GM23248 (cell line): ENCODE data around the gene TNNC1. TPM values are rescaled to one million over a fixed set of nuclear protein-coding genes. Genes with fewer than 3 reads are reported as not detected.

ENCODE experiments used
- DNase-seq: peaks from one replicate; pipeline ENCODE4 v3.0.0-alpha.2; 2015
- H2AFZ ChIP-seq: fragments of 200-600 bp; sonication (generic); 2 replicates; pipeline ENCODE4 v1.6.1; 2016; ENCODE audit warnings: antibody characterized with exemption
- H3F3A ChIP-seq: fragments of 200-600 bp; sonication (generic); 2 replicates; pipeline ENCODE4 v1.6.1; 2016; ENCODE audit warnings: mild to moderate bottlenecking, antibody characterized with exemption, mixed run types; ENCODE audit not compliant: insufficient read depth
- H3K27ac ChIP-seq: fragments of 200-600 bp; sonication (generic); 2 replicates; pipeline ENCODE4 v1.5.1; 2016; ENCODE audit warnings: mild to moderate bottlenecking
- H3K27me3 ChIP-seq: fragments of 200-600 bp; sonication (generic); replicated peaks from 2 replicates; pipeline ENCODE4 v1.6.1; 2016; ENCODE audit warnings: mild to moderate bottlenecking; ENCODE audit not compliant: insufficient read depth
- H3K36me3 ChIP-seq: fragments of 200-600 bp; sonication (generic); 2 replicates; pipeline ENCODE4 v1.6.1; 2016; ENCODE audit warnings: low read depth, mild to moderate bottlenecking
- H3K4me1 ChIP-seq: fragments of 200-600 bp; sonication (generic); 2 replicates; pipeline ENCODE4 v1.6.1; 2016; ENCODE audit warnings: mild to moderate bottlenecking; ENCODE audit not compliant: insufficient read depth
- H3K4me2 ChIP-seq: fragments of 200-600 bp; sonication (generic); one replicate; pipeline ENCODE4 v1.6.1; 2016; ENCODE audit warnings: mild to moderate bottlenecking; ENCODE audit not compliant: unreplicated experiment
- H3K4me3 ChIP-seq: fragments of 200-600 bp; sonication (generic); 2 replicates; pipeline ENCODE4 v1.5.1; 2016; ENCODE audit warnings: mild to moderate bottlenecking
- H3K79me2 ChIP-seq: fragments of 200-600 bp; sonication (generic); 2 replicates; pipeline ENCODE4 v1.6.1; 2016; ENCODE audit warnings: mild to moderate bottlenecking; ENCODE audit not compliant: insufficient read depth
- H3K9ac ChIP-seq: fragments of 200-600 bp; sonication (generic); 2 replicates; pipeline ENCODE4 v1.6.1; 2016; ENCODE audit warnings: mild to moderate bottlenecking
- H3K9me2 ChIP-seq: fragments of 200-600 bp; sonication (generic); 2 replicates; pipeline ENCODE4 v1.6.1; 2016; ENCODE audit warnings: mixed run types, mild to moderate bottlenecking, moderate library complexity; ENCODE audit not compliant: insufficient read depth
- H3K9me3 ChIP-seq: fragments of 200-600 bp; sonication (generic); one replicate; pipeline ENCODE4 v1.6.1; 2017; ENCODE audit warnings: low read depth
- H4K20me1 ChIP-seq: fragments of 200-600 bp; sonication (generic); 2 replicates; pipeline ENCODE4 v1.6.0; 2016; ENCODE audit not compliant: insufficient read depth
- EZH2 ChIP-seq: fragments of 200-600 bp; sonication (generic); IDR thresholded peaks from 2 replicates; pipeline ENCODE4 v1.6.1; 2018; ENCODE audit warnings: antibody characterized with exemption, mild to moderate bottlenecking; ENCODE audit not compliant: insufficient read depth, poor library complexity, severe bottlenecking
- EZH2phosphoT487 ChIP-seq: fragments of 200-600 bp; sonication (generic); IDR thresholded peaks from 2 replicates; pipeline ENCODE4 v1.6.1; 2018; ENCODE audit warnings: antibody characterized with exemption, moderate library complexity, mild to moderate bottlenecking, low read depth; ENCODE audit not compliant: insufficient read depth
- WGBS, 2 experiments: methylation state at CpG; one replicate each; pipeline ENCODE4 v1.1.6; 2015 to 2017; ENCODE audit warnings: low lambda C conversion rate in 2 of 2, low coverage in 1 of 2; ENCODE audit errors: missing lambda C conversion rate in 2 of 2; 5-methylcytosine and 5-hydroxymethylcytosine counted together
- in situ Hi-C: fragments of 300-500 bp; cut with MboI; formaldehyde crosslinking; loops from 2 replicates; pipeline ENCODE4 v1.15.0; 2020
- polyA plus RNA-seq: library from polyadenylated mRNA; unstranded; fragments of >200 nt; fragmentation: Nextera tagmentation; extraction: Ambion mirVana; gene quantifications from 2 replicates; pipeline ENCODE4 v1.2.1, GENCODE V29; 2016
- total RNA-seq: library from RNA; depleted of rRNA; stranded (reverse); fragments of >200 nt; shearing (Covaris generic); gene quantifications from 2 replicates; pipeline ENCODE4 v1.2.3, GENCODE V29; 2014

TNNC1 gene
- total and polyA plus RNA-seq, 2 experiments from 2014 or later = not detected

- 1% methylated on average over 34 to 72 of the region's 86 CpGs for WGBS, 2 experiments
- peak; percentile 92 for DNase-seq
These were observed 1.7 kb upstream of the TNNC1 start, which contains the start of gene NISCH for GRCh38 chr3:52455283-52456168. TSS of gene NISCH (plus strand) at chr3:52455604. CDS start at chr3:52455642, 38 bp downstream.

GRCh38 chr3:52454938-52455282 lies 1.1 kb upstream of the TNNC1 start:
- H3K27me3 ChIP-seq = no peaks in the 10 kb centered on the region
- 0 out of 2 replicates have a peak, but pooled peaks cover 5% of the 10 kb centered on the region for H3F3A ChIP-seq
- H3K36me3 ChIP-seq = peaks cover 20% of the 10 kb centered on the region; the same call in 1 of the 2 replicates
- peak overlapping the region; percentile 94 for H3K9ac ChIP-seq
- in situ Hi-C loops = no loop called here
- WGBS, 2 experiments = 62 to 63% methylated on average over 11 of the region's 11 CpGs
- TF ChIP-seq EZH2 (no peak), EZH2phosphoT487 (no peak)
- H3K9me2 ChIP-seq = no peaks in the 10 kb centered on the region
- H3K27ac ChIP-seq = peak overlapping the region; percentile 57
- H3K4me2 ChIP-seq = peak overlapping the region; percentile 83
- no peaks in the 10 kb centered on the region for H4K20me1 ChIP-seq
- no peaks in the 10 kb centered on the region for H3K4me1 ChIP-seq
- peak overlapping the region; percentile 94 for H2AFZ ChIP-seq
- H3K4me3 ChIP-seq = peak overlapping the region; percentile 96
- H3K9me3 ChIP-seq = no peaks in the 10 kb centered on the region
- DNase-seq = no peak
- peaks cover 48% of the 10 kb centered on the region for H3K79me2 ChIP-seq

More at GRCh38 chr3:52455283-52456168, 1.7 kb upstream of the TNNC1 start, which contains the start of gene NISCH:
- H3K36me3 ChIP-seq = peaks cover 24% of the 10 kb centered on the region
- 0 out of 2 replicates have a peak, but pooled peaks cover 5% of the 10 kb centered on the region for H3F3A ChIP-seq
- H3K9me3 ChIP-seq = no peaks in the 10 kb centered on the region
- peak within 1 kb of the TSS; percentile 94 for H2AFZ ChIP-seq
- peak within 1 kb of the TSS; percentile 95 for H3K4me2 ChIP-seq
- no peaks in the 10 kb centered on the region for H3K27me3 ChIP-seq
- H3K9me2 ChIP-seq = no peaks in the 10 kb centered on the region
- peak within 1 kb of the TSS; percentile 94 for H3K9ac ChIP-seq
- TF ChIP-seq EZH2 = no peak
- TF ChIP-seq EZH2phosphoT487 = no peak
- peaks cover 54% of the 10 kb centered on the region for H3K79me2 ChIP-seq
- H3K27ac ChIP-seq = peak within 1 kb of the TSS; percentile 57
- H3K4me3 ChIP-seq = peak within 1 kb of the TSS; percentile 96
- no peaks in the 10 kb centered on the region for H3K4me1 ChIP-seq
- no peaks in the 10 kb centered on the region for H4K20me1 ChIP-seq
- in situ Hi-C loops = no loop called here

- 67 to 71% methylated on average over 8 of the region's 8 CpGs for whole genome bisulfite sequencing, 2 experiments
- no peaks in the 10 kb centered on the region for H3K27me3 ChIP-seq
- H3K9me2 ChIP-seq = no peaks in the 10 kb centered on the region
- H3K4me2 ChIP-seq = peak overlapping the region; percentile 83
- H3K36me3 ChIP-seq = peaks cover 16% of the 10 kb centered on the region; the same call in 1 of the 2 replicates
- TF ChIP-seq EZH2phosphoT487 (no peak), EZH2 (no peak)
- peak overlapping the region; percentile 94 for H2AFZ ChIP-seq
- peak overlapping the region; percentile 96; the same call in 1 of the 2 replicates for H3K4me3 ChIP-seq
- no peak for DNase-seq
- H3K9ac ChIP-seq = peak overlapping the region; percentile 94
- 0 out of 2 replicates have a peak, but pooled peaks cover 5% of the 10 kb centered on the region for H3F3A ChIP-seq
- no peaks in the 10 kb centered on the region for H3K4me1 ChIP-seq
- H3K9me3 ChIP-seq = no peaks in the 10 kb centered on the region
- in situ Hi-C loops = no loop called here
- no peaks in the 10 kb centered on the region for H4K20me1 ChIP-seq
- no peak overlapping the region for H3K27ac ChIP-seq
- peaks cover 43% of the 10 kb centered on the region for H3K79me2 ChIP-seq
These were observed 553 bp upstream of the TNNC1 start for GRCh38 chr3:52454250-52454937.

- Histone ChIP-seq H3K9me2 (no peaks in the 10 kb centered on the region), H3K4me2 (no peak overlapping the region), H3K9ac (no peak overlapping the region), H4K20me1 (no peaks in the 10 kb centered on the region), H3K79me2 (peaks cover 26% of the 10 kb centered on the region), H3K27me3 (no peaks in the 10 kb centered on the region), H3K4me3 (no peak overlapping the region), H3K27ac (no peak overlapping the region), H3K36me3 (0 out of 2 replicates have a peak, but pooled peaks cover under 1% of the 10 kb centered on the region), H3F3A (0 out of 2 replicates have a peak, but pooled peaks cover 5% of the 10 kb centered on the region), H3K9me3 (no peaks in the 10 kb centered on the region), H2AFZ (no peak overlapping the region), H3K4me1 (no peaks in the 10 kb centered on the region)
- DNase-seq = no peak
- WGBS, 2 experiments = 80 to 88% methylated on average over 11 of the region's 11 CpGs
- in situ Hi-C loops = no loop called here
- TF ChIP-seq EZH2 (no peak), EZH2phosphoT487 (no peak)
These were observed 1.1 kb downstream of the TNNC1 start for GRCh38 chr3:52452570-52453221.
